HG03045 (cell line): ENCODE results near the gene PTPN23.
"Not testable (repeated sequence)": the region's sequence is repeated elsewhere in the genome, so short reads cannot be mapped to it uniquely, and the experiment has no call there.

ENCODE experiments used
- ATAC-seq: cut with Tn5 transposase; IDR thresholded peaks from one replicate; pipeline ENCODE4 v1.9.1; 2021; ENCODE audit warnings: mild to moderate bottlenecking, moderate library complexity; ENCODE audit not compliant: unreplicated experiment

The PTPN23 gene

GRCh38 chr3:47367631-47368030 is 13.2 kb upstream of the PTPN23 start:
- no peak for ATAC-seq

GRCh38 chr3:47370020-47370419 is 10.8 kb upstream of the PTPN23 start:
- ATAC-seq = not testable (repeated sequence)

DNA sequence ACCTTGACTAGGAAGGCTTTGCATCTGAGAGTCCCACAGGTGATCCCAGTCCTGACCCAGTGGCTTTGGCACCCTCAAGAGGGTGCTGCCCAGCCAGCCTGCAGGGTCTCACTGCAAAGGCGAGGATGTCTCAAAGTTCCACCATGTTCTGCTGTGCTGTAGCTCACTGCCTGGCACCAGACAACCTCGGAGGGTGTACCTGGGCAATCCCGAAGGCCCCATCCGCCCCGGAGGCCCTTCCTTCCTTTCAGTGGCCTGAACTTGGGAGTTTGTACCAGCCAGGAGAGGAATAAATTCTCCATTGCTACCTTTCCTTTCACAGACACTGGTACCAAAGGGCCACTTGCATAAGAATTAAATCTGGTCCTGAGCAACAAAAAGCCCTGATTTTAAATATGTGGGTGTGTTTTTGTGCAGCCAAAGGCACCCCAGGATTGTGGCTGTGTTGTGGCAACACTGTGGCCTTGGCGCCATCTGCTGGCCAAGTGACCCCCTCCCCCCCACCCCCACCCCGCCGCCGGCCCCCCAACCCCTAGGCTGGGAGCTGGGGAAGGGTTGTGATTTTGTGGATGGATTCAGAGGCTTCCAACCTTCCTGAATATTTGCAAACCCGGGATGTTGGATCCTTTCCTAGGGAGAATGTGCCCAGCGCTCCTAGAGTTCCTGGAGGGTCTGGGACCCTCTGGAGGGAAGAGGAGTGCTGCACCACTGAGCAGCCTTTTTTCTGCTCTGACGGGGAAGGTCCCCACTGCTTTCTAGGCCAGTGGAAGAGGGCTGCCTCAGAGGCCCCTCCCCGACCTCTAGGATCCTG is 9.7 kb upstream of the PTPN23 start:
- ATAC-seq = no peak

DNA sequence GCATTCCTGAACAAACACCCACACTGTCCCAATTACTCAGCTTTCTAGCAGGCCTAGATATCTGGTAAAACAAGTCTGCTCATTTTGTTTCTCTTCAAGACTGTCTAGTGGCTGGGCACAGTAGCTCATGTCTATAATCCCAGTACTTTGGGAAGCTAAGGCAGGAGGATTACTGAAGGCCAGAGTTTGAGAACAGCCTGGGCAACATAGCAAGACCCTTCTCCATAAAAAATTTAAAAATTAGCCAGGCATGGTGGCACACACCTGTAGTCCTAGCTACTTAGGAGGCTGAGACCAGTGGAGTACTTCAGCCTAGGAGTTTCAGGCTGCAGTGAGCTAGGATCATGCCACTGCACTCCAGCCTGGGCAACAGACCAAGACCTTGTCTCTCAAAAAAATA is 6.2 kb upstream of the PTPN23 start:
- no peak for ATAC-seq

DNA sequence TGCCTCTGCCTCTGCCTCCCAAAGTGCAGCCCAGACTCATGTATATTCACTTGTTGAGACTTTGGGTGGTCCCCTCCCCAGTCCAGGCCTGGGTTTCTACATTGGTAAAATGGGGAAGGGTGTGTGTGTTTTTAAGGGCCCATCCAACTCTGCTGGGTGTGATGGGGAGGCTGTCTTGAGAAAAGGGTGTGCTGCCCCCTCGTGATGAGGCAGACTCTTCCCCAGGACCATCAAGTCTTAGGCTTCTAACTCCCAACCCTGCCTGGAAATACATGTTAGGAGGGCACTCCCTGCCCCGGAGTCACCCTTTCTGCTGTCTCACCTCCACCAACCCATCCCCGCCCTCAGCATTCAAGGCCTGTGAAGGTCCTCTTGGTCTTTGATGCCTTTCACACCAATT is 4.4 kb upstream of the PTPN23 start:
- ATAC-seq = no peak

DNA sequence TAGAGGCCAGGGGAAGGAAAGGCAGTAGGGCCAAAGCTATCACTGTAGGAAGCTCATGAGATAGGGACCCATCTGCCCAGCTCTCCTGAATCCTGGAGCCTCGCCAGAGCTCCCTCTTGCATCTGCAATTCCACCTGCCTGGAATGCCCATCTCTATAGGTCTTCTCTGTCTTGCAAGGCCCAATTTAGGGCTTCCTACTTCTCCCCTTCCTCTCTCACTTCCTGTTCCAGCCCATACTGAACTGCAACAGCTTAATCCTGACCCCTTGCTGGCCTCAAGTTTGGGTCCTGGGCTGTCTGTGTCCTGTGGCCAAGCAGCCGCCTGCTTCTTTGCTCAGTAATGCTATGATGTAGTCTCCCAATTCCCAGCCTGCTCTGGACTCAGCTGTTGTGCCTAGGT is 3.6 kb upstream of the PTPN23 start:
- no peak for ATAC-seq

GRCh38 chr3:47378869-47379268 is 2.0 kb upstream of the PTPN23 start:
- no peak for ATAC-seq

DNA sequence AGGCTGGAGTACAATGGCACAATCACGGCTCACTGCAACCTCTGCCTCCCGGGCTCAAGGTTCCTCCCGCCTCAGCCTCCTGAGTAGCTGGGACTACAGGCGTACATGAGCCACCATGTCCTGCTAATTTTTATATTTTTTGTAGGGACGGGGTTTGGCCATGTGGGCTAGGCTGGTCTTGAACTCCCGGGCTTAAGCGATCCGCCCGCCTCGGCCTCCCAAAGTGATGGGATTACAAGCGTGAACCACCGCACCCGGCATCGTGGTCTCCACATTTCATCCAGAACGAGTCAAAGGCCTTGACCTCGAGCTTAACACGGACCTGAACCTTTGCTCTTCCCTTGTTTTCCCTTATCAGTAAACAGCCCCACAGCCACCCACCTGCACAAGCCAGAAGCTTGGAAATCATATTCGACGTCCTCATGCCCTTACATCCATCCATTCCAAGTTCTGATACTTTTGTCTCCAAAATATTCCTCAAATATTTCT is 1.4 kb upstream of the PTPN23 start:
- no peak for ATAC-seq

DNA sequence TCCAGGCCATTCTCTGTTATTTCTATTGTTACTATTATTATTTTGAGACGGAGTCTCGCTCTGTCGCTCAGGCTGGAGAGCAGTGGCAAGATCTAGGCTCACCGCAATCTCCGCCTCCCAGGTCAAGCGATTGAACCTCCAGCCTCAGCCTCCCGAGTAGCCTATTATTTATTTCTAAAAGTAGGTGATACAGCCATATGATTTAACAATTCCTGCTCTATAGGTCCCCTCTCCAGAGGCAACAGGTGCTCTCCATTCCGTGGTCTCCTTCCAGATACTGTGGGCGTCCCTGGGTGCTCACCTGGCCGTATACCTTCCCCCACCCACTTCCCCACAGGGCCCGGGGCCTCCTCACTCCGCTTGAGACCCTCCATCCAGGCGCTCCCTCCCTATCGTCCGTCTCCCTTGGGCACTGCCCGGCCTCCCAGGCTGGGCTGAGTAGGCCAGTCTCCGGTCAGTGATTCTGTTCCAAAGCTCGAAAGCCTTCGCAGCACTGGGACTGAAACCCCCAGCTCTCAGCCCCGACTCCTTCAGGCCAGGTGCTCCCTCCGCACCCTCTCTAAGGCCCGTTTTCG is 708 bp upstream of the PTPN23 start:
- no peak for ATAC-seq

DNA sequence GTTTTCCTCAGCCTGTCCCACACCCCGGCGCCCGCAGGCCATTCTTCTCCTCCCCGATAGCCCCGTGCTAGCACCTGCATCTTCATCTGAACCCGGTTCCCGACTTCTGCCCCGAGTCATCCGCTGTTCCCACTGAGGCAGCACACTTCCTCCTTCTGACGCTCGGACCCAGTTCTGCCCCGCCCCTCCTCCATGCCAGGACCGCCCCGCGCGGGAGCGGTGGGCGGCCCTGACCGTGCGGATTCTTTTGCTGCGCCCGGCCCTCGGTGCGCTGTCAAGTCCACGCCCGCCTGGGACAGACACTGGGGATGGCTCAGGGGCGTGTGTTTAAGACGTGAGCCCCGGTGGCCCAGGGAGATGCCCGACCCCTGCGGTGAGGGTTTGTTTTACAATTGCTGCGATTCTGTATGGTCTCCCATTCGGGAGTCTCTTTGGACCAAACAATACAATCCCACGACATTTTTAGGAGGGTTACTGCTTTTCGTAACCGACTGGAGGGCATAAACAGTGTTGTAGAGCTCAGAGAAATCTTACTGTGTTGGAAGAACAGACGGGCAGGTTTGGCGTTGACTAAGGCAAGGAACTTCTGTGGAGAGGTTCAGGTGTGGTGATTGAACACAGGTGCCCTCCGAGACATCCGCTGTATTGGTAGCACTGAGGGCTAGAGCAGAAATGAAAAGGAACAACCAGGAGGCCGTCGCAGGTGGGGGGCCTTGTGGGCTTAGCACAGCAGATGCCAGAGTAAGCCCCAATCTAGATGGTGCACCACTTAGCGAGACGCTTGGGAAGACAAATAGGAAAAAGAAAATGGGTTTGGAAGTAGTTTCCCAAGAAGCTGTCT is 716 bp downstream of the PTPN23 start:
- peak; percentile 59 for ATAC-seq

- no peak for ATAC-seq
These were observed 3.6 kb downstream of the PTPN23 start for GRCh38 chr3:47384425-47384824.

DNA sequence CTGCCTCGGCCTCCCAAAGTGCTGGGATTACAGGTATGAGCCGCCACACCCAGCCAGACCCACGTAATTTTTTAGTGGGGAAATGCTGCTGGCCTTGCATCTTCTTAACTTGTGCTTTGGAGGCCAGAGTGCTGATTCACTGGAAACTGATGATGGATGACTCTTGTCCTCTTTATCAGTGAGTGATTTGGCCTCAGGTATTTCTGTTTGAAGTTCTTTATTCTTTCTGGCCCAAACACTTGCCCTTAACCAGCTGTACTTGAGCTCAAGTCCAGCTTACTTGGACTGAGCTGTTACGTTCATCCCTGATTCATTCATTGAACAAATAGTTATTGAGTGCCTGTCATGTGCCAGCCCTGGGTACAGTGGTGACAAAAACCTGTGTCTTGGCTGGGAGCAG is 4.2 kb downstream of the PTPN23 start:
- no peak for ATAC-seq

- ATAC-seq = no peak
These were observed 5.0 kb downstream of the PTPN23 start for GRCh38 chr3:47385796-47386195.

DNA sequence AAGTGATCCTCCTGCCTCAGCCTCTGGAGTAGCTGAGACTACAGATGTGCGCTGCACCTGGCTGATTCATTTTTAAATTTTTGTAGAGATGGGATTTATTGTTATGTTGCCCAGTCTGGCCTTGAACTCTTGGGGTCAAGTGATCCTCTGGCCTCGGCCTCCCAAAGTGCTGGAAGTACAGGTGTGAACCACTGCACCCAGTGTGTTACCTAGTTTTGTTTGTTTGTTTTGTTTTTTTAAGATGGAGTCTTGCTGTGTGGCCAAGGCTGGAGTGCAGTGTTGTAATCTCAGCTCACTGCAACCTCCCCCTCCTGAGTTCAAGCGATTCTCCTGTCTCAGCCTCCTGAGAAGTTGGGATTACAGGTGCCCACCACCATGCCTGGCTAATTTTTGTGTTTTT is 12.1 kb downstream of the PTPN23 start:
- no peak for ATAC-seq

DNA sequence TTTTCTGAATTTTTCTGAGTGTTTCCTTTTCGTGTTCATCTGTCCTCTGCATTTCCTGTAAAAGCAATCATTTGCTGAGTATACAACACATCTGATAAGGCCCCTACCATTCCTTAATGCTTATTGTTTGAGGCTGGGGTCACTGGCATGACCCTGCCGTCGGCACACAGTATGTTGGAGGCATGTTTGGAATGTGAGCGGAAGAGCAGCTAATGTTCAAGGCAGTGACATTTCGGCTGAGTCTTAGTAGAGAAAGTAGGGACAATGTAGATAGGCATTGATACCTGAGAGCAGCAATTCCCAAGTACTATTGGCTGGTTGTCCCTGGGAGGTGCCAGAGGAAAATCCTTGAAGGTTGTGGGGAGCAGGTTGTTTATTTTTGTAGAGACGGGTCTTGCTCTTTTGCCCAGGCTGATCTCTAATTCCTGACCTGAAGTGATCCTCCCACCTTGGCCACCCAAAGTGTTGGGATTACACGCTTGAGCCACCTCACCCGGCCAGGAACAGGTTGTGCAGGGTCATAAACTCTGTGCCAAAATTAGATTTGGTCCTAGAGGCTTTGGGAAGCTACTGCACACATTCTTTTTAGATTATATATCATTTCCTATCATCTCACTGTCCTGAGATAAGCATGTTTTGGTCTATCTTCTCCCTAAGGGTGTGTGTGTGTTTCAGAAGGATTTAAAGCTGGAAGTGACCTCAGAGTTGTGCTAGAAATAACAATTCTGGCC is 13.5 kb downstream of the PTPN23 start:
- no peak for ATAC-seq

GRCh38 chr3:47394881-47395280 is 14.1 kb downstream of the PTPN23 start:
- no peak for ATAC-seq

GRCh38 chr3:47398228-47398627 is 17.4 kb downstream of the PTPN23 start:
- no peak for ATAC-seq

GRCh38 chr3:47399016-47399415 is 18.2 kb downstream of the PTPN23 start:
- no peak for ATAC-seq

DNA sequence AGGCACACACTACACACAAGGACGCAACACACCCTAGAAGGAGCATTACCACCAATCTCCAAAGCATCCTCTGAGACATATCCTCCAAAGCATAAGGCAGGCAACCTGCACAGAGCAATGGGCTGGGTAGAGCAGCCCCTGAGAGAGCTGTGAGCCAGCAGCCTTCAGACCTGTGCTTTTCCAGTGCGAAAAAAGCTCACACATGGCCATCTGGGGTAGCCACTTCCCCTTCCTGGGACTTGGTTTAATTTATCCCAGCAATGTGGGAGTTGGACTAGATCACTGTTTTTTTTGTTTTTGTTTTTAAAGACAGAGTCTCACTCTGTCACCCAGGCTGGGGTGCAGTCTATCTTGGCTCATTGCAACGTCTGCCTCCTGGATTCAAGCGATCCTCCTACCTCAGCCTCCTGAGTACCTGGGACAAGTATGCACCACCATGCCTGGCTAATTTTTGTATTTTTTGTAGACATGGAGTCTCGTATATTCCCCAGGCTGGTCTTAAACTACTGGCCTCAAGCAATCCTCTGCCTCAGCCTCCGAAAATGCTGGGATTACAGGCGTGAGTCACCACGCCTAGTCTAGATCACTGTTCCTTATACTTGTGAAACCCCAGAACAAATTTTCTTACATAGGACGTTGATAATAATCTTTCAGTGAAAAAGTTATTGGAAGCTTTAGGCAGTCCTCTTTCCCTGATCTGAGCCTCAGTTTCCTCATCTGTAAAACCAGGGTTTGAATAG is 18.9 kb downstream of the PTPN23 start:
- ATAC-seq = no peak

DNA sequence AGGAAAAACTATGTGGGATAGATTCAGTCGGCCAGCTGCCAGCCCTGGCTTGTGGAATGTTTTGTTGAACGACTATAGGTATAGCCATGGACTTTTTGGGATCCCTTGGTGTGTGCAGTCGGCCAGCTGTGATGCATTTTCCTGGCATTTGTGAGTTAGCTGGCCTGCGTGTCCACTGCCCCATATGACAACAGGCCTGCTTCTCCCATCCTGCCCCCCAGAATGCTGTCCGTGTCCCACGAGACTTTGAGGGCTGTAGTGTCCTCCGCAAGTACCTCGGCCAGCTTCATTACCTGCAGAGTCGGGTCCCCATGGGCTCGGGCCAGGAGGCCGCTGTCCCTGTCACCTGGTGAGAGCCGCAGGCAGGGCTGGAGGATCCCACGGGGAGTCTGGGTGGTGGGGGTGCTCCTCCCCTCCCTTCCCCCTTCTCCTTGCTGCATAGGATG is 23.6 kb downstream of the PTPN23 start:
- ATAC-seq = no peak
